ENCODE results near the gene IRAK2.
"Not testable (repeated sequence)": the region's sequence is repeated elsewhere in the genome, so short reads cannot be mapped to it uniquely, and the experiment has no call there.

The IRAK2 gene

DNA sequence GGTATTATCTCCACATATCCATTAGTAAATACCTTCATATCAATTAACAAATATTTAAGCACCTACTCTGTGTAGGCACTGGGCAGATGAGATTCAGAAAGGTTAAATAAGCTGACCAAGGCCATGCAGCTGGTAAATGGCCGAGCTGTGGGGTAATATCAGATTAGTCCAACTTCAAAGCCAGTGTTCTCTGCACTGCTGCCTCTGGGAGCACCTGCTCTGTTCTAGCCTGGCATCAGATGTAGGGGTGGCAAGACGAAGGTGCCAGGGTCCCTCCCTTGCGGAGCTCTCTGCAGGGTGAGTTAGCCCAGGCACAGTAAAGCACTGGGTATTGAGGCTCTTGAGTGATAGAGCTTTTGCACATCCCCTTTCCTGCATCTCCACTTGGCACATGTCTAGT is 89.0 kb downstream of the IRAK2 start:
- DNase-seq (ENCODE audit: low read depth) = no peak

DNA sequence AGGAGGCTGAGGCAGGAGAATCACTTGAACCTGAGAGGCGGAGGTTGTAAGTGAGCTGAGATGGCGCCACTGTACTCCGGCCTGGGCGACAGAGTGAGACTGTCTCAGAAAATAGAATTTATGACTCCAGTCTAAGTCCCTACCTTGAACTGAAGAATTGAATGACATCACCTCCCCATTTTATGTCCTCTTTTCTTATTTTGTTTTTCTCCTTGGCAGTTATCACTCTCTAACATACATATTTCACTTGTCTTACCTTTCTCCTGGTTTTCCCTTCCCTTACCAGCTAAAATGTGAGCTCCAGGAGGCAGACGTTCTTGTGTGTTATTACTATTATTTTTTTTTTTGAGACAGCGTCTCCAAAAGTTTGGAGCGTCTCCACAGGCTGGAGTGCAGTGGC is 91.1 kb downstream of the IRAK2 start:
- no peak for DNase-seq (ENCODE audit: low read depth)

DNA sequence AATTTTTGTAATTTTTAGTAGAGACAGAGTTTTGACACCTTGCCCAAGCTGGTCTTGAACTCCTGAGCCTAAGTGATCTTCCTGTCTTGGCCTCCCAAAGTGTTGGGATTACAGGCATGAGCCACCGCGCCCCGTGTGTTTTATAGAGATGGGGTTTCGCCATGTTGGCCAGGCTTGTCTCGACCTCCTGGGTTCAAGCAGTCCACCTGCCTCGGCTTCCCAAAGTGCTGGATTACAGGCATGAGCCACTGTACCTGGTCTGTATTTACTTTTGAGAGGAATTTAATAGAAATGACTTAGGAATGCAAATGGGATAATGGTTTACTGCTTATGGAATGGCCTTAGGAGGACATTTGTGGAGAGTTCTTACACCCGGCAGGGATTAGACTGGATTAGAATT is 94.3 kb downstream of the IRAK2 start:
- DNase-seq (ENCODE audit: low read depth) = no peak

DNA sequence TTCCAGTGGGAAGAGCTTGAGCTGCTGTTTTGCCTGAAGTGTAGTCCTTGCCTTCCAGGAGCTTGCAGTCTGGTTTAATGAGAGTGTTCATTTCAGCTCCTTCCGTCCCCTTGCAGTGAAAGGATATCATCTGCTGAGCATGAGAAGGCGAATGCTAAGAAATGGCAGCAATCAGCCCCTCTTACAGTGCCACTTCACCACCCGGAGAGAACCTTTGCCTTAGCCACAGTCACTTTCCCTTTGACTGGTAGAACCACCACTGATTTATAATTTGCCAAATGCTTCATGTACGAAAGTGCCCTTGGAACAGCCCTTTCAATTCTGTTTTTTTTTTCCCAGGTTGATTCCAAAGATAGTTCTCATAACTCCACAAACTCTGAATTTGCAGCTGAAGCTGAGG is 95.1 kb downstream of the IRAK2 start:
- DNase-seq (ENCODE audit: low read depth) = no peak

DNA sequence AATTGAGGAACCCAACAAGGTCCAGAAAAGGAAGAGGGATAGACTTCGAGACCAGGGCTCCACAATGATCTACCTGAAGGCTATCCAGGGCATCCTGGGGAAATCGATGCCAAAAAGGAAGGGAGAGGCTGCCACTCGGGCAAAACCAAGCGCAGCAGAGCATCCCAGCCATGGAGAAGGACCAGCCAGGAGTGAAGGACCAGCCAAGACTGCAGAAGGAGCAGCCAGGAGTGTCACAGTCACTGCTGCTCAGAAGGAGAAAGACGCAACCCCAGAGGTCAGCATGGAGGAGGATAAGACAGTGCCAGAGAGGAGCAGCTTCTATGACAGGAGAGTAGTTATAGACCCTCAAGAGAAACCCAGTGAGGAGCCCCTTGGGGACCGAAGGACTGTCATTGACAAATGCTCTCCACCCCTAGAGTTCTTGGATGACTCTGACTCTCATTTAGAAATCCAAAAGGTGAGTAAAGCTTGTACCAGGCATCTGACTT is 95.5 kb downstream of the IRAK2 start:
- no peak for DNase-seq (ENCODE audit: low read depth)

DNA sequence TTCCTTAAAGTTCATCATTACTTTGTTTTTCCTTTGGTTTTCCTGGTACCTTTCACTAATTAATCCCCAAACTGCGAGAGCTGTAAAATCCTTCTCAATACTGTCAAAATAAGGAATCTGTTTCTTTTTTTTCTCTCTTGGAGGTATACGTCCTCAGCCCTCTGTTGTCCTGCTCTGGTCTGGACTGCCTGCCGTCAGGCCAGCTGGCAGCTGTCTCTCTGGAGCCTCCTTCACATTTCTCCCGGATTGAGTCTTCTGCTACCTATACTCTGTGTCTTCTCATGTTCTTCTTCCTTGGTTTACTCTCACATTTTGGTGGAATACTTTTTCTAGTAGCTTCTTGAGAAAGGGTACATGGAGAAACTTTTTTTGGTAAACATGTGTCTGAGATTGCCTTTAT is 97.3 kb downstream of the IRAK2 start:
- no peak for DNase-seq (ENCODE audit: low read depth)

DNA sequence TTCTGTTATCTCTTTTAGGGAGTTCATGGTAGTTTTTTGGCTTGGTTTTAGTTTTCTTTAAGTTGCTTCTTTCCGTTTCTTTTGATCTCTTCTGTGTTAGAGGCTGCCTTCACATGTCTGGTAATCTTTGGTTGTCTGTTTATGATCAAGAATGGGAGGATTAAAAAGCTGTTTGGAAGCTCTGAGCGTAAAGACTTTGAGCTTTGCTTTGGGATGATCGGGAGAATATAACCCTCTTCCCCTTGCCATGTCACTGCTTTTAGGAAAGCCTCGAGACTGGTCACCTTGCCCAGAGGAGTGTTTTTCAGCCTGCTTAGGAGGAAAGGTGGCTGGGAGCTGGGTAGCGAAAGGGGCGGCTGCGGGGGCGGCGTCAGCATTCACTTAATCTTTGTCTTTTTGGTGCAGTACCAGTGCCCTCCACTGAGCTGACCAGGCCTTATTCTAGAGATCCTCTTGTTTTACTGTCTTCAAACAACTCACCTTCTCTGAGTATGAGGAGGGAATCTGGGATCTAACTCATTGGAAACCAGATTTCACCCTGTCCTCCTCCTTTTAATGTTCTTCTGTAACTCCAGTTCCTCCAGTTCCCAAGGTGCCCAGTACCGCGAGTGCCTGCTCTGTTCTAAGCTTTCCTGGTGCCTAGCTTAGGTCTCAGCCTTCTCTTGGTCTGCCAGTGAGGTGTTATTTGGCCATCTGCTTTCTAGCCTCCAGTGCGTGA is 99.1 kb downstream of the IRAK2 start:
- DNase-seq (ENCODE audit: low read depth) = peak; percentile 43

DNA sequence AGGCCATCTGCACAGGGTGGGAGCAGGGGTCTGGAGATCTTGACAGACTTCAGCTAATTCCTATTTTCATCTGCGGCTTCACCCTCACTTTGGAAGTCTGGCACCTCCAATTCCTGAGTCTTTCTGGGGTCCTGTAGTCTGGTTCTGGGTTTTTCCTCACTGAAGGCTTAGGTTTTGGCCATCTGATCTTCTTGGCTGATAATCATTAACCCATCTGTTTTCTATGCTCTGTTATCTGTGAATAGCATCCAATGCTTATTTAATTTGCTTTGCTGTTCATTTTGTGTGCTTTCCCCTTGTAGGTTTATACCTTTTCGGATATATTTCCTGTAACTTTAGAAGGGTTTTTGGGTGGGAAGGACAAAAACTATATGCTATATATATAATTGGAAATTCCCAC is 101.1 kb downstream of the IRAK2 start:
- no peak for DNase-seq (ENCODE audit: low read depth)

DNA sequence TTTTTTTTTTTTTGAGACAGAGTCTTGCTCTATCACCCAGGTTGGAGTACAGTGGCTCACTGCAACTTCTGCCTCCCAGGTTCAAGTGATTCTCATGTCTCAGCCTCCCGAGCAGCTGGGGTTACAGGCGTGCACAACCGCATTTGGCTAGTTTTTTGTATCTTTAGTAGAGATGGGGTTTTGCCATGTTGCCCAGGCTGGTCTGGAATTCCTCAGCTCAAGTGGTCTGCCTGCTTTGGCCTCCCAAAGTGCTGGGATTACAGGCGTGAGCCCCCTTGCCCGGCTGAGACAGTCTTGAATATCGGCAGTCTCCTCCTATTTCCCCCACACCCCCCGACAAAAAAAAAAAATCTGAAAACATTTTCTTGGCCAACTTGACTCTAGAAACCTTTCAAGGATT is 102.2 kb downstream of the IRAK2 start:
- not testable (repeated sequence) for DNase-seq (ENCODE audit: low read depth)

DNA sequence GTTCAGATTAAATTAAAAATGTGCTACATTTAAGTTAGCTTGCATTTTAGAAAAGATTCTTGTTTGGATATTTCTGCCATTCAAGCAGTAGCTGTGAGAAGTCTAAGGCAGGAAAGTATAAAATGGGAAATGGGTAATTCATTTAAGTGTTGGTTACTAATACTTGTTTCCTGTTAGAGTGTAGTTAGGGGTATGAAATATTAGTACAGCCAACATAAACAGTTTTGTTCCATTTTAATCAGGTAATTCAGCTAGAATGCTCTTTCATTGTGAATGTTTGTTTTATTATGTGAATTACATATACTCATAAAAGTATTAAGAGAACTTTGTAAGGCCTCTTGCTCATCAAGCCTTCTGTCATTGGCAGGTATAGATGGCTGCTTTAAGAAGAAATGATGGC is 103.4 kb downstream of the IRAK2 start:
- no peak for DNase-seq (ENCODE audit: low read depth)

DNA sequence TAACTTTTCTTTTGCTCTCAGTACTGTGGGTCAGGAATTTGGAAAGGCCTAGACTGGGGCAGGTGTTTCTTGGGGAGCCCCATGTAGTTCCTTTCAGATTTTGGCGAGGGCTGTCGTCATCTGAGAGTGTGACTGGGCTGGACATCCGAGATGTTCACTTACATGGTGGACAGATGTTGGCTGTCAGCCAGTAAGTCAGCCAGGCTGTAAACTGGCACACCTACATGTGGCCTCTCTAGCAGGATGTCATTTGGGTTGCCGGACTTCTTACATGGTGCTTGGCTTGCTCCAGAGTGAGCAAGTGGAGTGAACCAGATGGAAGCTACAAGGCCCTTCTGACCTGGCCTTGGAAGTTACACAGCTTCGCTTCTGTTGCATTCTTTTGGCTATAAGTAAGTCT is 104.2 kb downstream of the IRAK2 start:
- no peak for DNase-seq (ENCODE audit: low read depth)

DNA sequence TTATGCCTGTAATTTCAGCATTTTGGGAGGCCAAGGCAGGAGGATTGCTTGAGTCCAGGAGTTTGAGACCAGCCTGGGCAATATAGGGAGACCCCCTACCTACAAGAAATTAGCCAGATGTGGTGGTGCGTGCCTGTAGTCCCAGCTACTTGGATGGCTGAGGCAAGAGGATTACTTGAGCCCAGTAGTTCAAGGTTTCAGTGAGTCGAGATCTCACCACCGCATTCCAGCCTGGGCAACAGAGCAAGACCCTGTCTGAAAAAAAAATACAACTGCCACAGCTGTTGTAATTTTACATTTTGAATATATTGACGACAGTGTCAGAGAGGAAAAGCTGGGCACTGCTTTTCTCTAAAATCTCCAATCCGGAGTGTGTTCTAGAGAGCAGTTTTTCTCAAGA is 104.7 kb downstream of the IRAK2 start:
- DNase-seq (ENCODE audit: low read depth) = no peak

DNA sequence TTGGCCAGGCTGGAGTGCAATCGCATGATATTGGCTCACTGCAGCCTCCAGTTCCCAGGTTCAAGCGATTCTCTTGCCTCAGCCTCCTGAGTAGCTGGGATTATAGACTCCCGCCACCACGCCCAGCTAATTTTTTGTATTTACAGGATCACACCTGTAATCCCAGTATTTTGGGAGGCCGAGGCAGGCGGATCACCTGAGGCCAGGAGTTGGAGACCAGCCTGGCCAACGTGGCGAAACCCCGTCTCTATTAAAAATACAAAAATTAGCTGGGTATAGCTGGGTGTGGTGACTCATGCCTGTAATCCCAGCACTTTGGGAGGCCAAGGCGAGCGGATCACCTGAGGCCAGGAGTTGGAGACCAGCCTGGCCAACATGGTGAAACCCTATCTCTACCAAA is 107.8 kb downstream of the IRAK2 start:
- not testable (repeated sequence) for DNase-seq (ENCODE audit: low read depth)

DNA sequence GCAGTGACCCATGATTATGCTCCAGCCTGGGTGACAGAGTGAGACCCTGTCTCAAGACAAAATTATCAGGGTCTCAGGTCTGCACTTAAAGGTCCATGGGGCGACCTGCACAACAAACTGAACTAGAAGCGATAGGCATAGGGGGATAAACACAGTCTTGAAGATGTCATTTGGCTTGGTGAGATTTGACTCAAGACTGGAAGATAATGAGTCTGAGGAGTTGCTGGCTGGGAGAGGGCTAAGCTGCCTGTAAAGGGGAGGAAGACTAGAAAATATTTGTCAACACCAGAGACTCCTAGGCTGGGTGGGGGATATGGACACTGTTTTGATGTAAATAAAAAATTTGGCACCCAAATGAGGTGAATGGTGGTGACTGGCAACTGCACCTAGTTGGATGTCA is 108.3 kb downstream of the IRAK2 start:
- DNase-seq (ENCODE audit: low read depth) = no peak

DNA sequence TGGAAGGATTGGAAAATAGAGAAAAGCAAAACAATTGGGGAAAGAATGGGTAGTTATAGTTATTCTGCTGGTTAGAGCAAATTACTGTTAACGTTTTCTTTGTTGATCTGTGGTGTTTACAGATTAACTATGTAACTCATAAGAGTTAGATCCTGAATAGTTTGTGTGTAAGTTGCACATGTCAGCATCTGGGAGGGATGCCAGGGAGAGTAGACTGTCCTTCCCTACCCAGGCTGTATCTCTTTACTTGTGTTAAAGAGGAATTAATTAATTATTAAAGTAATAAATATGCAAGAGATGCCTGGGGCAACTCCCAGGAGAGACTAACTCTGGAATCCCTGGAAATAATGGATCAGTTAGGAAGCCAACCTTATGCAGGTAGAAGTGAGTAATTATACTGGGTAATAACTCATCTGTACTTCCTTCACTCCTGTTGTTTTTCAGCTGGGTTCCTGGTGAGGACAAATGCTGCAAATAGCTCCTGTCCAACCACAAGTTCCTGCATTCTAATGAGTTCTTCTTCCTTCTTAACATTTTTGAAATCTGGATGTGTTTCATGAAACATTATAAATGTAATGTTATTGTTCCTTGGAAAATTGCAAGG is 109.1 kb downstream of the IRAK2 start:
- no peak for DNase-seq (ENCODE audit: low read depth)

DNA sequence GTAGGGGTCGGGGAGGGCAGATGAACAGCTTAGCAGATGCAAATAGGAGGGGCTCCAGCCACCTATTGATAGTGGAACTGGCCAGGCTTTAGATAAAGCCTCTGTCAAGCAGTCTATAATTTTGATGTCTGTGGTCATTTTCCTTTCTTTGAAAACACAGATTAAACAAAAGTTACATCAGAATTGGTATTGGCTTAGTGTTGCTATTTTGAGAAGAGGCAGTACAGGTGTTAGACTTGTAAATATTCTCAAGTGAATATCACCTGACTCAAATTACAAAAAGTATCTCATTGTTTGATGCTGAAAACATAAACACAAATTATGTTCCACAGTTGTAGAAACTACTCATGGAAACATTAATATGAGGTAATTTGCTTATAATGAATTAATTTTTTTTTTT is 109.9 kb downstream of the IRAK2 start:
- DNase-seq (ENCODE audit: low read depth) = no peak

DNA sequence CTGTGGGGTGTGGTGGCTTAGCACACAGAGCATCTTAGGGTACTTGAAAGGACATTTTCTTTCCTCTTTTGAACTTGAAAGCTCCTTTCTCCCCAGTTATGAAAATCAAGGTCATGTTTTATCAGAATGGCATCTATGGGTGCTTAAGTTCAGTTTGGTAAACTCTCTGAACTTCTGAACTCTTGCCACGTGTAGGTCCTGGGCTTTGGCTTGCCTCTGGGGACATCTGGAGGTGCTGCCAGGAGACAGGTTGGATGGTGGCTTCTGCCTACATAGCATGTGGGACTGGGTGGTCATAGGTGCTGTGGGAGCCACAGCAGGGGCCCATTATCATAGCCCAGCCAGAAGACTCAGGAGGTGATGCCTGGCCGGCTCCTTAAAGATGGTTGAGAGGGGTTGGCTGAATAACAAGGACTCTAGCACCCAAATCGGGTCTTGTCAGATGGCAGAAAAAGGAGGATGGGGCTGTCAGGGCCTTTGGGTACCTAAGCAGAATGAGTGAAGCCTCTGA is 112.5 kb downstream of the IRAK2 start:
- no peak for DNase-seq (ENCODE audit: low read depth)

DNA sequence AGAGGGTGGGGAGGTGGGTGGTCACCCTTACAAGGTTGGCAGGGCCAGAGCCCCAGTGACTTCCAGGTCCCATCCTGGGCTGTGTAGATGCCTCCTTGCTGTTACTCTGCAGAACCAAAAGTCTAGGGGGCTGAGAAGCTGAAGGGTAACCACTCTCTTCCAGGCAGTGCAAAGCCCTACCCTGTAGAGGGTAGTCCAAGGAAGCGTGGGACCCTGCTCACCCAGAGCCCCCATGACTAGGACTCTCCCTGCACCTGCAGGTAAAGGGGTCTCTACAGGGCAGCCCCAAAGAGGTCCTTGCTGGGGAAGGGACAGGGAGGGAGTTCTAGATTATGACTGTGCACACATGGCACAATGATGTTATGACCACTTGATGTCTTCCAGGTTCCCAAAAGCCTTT is 113.8 kb downstream of the IRAK2 start:
- DNase-seq (ENCODE audit: low read depth) = no peak

DNA sequence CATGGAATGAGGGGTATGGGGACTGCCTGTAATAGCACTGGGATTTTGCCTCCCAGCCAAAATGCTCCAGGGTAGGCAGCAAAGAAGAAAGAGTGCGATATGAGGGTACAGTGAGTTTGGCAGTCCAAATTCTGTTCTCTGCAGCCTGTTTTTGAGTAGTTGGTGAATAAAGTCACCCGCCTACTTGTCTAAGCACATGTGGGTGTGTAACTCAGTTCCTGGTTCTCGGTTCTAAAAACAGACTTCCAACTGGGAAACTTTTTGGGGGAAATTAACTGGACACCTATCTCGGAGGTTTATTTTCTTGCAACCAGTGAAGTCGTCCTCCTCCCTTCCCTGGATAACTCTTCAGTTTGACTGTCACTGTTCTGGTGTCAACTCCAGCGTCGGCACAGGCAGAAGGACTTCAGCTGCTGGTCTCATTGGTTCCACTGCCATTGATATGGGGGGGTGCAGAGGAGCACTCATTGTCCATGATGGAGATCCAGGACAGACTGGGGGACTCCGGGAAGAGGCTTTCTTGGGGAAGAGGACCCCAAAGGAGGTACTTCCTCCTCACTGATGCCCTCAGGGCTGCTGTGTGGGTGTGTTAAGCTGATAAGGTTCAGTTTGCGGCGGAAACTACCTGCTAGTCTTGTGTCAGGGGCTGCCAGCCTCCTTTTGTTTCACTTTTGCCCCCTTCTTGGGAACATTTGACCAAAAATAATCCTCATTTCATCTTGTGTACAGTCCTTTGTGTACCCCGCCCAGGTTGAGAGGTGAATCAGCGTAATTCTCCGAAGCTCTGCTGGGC is 114.9 kb downstream of the IRAK2 start:
- DNase-seq (ENCODE audit: low read depth) = no peak

DNA sequence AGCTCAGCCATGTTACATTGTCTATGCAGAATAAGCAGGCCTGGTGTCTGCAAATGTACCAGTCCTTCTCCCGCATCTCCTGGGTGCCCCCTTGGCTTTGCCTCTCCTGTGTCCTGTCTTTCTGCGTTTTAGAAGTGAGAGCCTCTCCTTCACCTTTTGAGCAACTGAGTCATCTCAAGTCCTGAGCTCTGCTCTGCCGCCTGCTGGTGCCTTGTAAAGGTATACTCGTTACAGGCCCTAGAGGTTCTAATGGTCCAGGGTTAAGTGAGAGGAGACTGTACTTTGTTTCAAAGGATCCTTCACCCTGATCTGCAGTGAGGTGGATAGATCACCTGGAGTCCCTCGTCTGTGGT is 115.4 kb downstream of the IRAK2 start:
- DNase-seq (ENCODE audit: low read depth) = no peak

DNA sequence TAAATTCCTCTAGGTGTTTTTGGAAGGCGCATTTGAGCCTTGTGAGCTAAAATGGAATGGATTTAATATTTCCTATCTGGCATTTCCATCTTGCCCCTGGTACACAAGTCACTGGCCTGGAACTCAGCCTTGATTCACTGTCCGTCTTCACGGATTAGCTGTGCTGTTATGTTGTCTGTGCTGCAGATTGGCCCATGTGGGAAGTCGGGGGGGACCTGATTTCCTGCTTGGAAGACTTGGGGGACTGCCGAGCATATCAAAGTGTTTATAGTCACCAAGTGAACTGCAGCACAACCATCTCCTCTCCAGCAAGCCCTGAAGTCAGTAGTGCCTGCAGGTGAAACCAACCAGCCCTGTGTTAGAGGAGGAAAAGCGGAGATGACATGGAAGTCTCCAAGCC is 115.9 kb downstream of the IRAK2 start:
- DNase-seq (ENCODE audit: low read depth) = no peak

DNA sequence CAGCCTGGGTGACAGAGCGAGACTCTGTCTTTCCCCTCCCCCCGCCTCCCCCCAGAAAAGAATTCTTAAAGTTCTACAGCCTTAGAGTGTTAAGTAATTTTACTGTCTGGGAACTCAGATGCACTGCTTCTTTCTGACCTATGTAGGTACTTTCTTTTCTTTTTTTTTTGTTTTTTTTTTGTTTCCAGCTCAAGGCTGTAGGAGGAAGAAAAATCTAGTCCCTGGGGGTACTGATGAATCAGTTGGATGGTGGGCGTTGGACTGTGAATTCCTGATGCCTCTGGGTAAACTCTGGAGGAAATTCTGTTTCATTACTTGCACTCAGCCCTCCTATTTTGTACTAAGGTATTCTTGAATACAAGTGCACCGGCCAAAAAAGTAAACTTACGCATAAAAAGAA is 117.2 kb downstream of the IRAK2 start:
- no peak for DNase-seq (ENCODE audit: low read depth)

DNA sequence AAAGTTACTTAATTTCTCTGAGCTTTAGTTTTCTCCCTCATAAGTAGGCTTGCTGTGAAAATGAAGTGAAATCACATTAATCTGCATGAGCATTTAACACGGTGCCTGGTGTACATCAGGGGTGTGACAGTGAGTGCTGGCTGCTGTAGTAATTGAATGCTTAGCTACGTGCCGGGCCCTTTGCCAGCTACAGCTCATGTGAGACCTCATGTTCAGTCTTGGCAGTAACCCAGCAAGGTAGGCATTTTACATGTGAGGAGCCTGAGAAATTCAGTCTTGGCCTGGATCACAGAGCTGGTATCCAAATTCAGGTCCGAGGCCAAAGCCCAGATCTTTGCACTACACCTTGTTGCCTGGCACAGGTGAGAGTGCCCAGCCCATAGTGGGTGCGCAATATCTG is 118.9 kb downstream of the IRAK2 start:
- no peak for DNase-seq (ENCODE audit: low read depth)
